AML-193 (cell line): ENCODE results near the gene RNF5.
"Not testable (repeated sequence)": the region's sequence is repeated elsewhere in the genome, so short reads cannot be mapped to it uniquely, and the experiment has no call there.

Source experiments
- DNase-seq, 2 experiments: peaks; one replicate each; lab custom pipeline; 2025; lab: John Stamatoyannopoulos, UW

RNF5 gene

GRCh38 chr6:32210191-32210601 lies 32.0 kb downstream of the RNF5 start:
- no peak for DNase-seq

GRCh38 chr6:32211432-32211831 lies 33.2 kb downstream of the RNF5 start:
- DNase-seq = not testable (repeated sequence)

DNA sequence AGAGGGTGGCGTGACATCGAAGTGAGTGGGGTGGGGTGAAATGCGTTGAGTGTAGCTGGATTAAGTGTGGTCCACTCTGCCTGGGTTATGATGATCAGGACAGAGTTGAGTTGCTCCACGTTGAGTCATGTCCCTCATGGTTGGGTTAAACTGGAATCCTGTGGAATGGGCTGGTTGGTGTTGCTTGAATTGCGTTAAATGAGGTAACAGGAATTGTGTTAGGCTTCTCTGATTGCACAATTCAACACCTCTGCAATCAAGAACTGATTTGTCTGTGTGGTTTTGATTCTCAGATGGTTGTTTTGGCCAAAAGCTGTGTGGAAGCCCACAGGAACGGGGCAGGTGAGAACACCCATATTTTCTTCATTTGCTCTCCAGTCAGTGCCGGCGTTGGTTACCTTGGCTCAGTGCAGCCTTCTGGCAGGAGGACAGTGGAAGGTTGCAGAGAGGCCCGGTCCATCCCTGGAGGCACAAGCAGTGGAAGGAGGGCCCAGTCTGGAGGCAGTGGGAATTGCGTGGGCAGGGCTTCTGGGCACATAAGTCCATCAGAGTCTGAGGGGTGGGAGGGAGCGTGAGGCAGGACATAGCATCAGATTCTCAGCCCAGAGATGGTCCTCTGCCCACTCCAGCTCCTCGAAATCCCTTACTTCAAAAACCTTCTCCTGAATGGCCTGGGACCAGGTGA lies 34.0 kb downstream of the RNF5 start:
- no peak for DNase-seq

- no peak for DNase-seq
These were observed 35.4 kb downstream of the RNF5 start for GRCh38 chr6:32213649-32214048.

- DNase-seq = no peak
These were observed 35.9 kb downstream of the RNF5 start for GRCh38 chr6:32214126-32214525.

DNA sequence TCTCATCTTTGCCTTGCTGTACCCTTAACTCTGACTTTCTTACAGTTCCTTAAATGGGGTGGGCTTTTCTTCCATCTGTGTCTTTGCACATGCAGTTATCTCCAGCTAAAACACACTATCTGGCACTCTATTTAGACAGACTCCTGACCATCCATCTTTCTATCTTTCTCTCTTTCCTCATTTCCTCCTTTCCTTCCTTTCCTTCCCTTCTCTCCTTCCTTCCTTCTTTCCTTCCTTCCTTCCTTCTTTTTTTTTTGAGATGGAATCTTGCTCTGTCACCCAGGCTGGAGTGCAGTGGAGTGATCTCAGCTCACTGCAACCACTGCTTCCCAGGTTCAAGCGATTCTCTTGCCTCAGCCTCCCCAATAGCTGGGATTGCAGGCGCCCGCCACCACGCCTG lies 37.4 kb downstream of the RNF5 start:
- no peak for DNase-seq

DNA sequence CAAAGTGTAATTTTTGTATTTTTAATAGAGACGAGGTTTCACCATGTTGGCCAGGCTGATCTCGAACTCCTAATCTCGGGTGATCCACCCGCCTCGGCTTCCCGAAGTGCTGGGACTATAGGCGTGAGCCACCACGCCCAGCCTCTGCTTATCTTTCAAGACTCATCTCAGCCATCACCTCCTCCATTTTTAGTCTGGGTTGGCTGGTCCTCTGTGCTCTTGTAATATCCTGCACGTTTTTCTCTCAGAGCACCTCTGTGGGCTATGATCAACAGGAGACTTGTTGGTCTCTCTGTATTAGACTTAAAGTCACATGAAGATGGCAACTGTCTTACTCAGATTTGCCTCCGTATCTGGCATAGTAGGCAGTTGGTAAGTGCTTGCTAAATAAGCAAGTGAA lies 38.1 kb downstream of the RNF5 start:
- no peak for DNase-seq

DNA sequence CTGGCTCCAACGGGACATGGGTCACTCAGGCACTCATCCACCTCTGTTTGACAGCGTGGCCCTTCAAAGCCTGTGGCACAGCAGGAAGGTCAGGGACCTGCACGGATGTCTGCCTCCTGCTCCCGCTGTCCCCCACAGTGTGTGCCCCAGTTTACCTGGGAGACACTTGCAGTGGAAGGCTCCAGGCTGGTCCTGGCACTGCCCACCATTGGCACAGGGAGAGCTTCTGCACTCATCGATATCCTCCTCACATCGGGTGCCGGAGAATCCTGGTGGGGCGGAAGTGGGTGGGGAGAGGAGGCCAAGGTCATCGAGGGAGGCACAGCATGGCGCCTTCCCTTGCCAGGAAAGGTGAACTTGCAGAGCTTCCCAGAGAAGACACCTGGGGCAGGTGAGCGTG lies 38.8 kb downstream of the RNF5 start:
- DNase-seq = no peak

GRCh38 chr6:32218167-32218566 lies 40.0 kb downstream of the RNF5 start:
- no peak for DNase-seq

DNA sequence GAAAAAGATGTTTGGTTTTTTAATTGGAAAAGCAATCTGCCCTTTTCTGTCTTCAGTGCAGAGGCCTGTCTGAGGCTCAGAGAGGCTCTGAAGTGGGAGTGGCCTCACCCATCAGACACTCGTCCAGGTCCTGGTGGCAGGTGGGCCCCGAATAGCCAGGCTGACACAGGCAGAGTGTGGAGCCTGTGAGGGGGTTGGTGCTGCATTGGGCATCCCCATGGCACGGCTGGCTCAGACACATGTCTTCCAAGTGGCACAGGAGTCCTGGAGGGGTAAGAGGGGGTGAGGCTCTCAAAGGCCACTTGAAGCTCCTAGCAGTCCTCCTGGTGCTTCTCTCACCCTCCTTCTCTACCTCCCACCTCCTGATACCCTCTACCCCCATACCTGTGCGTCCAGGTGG lies 41.8 kb downstream of the RNF5 start:
- DNase-seq = no peak

GRCh38 chr6:32222333-32223230 lies 44.4 kb downstream of the RNF5 start:
- no peak for DNase-seq

- no peak for DNase-seq
These were observed 45.3 kb downstream of the RNF5 start, which contains the start of gene NOTCH4 for GRCh38 chr6:32223258-32224235. Gene NOTCH4, minus strand, starts transcription at chr6:32224067. Its CDS starts 139 bp downstream, at chr6:32223928.

DNA sequence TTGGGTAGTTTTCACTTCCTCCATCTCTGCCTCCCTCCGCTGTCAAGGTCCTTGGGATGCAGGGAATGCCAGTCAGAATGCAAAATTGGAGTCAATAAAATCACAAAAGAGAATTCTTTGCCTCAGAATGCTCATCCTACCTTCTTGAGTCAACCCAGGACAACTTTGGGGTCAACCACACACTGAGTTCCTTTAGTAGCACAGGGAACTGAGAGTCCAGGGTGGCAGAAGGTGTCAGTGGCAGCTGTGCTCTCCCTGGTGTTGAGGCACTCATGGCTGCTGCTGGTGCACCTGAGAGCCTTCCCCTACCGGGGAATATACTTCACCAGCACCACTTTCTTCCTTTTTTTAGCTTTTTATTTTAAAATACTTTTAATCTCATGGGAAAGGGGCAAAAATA lies 46.5 kb downstream of the RNF5 start:
- DNase-seq = no peak

DNA sequence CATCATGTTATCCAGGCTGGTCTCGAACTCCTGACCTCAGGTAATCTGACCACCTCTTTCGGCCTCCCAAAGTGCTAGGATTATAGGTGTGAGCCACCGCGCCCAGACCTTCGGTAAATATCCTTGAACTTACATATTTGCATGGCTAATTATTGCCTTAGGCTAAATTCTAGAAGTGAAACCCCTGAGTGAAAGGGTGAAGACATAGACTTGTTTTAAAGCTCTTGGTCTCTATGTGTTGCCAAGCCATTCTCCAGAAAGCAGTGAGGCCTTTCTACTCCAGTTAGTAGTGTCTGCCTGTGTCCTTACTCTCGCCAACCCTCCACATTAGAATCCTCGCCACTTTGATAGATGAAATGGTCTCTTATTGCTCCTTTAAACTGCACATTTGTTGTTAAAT lies 48.2 kb downstream of the RNF5 start:
- DNase-seq = no peak
